Keratinocyte (primary cell): Measurements from ENCODE around the gene SEC14L5. TPM values are rescaled to one million over a fixed set of nuclear protein-coding genes. Genes with fewer than 3 reads are reported as not detected.

Experiments
- DNase-seq: peaks from one replicate; pipeline ENCODE4 v3.0.0-alpha.2; 2011; ENCODE audit warnings: low read depth, missing footprints, low spot score
- FAIRE-seq: peaks from 2 replicates; lab custom pipeline; 2011; peaks lifted over from hg19 to GRCh38; lab: Jason Lieb, UNC
- H2AFZ ChIP-seq: 2 replicates; pipeline ENCODE4 v1.6.0; 2012; ENCODE audit warnings: low read length, control low read depth, inconsistent platforms; ENCODE audit not compliant: control insufficient read depth
- H3K27ac ChIP-seq: 2 replicates; pipeline ENCODE4 v1.5.1; 2011; ENCODE audit warnings: low read length; ENCODE audit not compliant: control insufficient read depth, insufficient read depth
- H3K27me3 ChIP-seq: 3 replicates; pipeline ENCODE4 v1.6.0; 2011; ENCODE audit warnings: low read length; ENCODE audit not compliant: control insufficient read depth, insufficient read depth; ENCODE audit errors: extremely low read depth
- H3K36me3 ChIP-seq, 2 experiments: 2 replicates in 1 of 2; 3 replicates in 1 of 2; pipeline ENCODE4 v1.5.1; 2011; ENCODE audit warnings: low read length in 2 of 2, mild to moderate bottlenecking in 1 of 2; ENCODE audit not compliant: control insufficient read depth in 2 of 2, insufficient read depth in 2 of 2; ENCODE audit errors: extremely low read depth in 1 of 2
- H3K4me1 ChIP-seq: 3 replicates; pipeline ENCODE4 v1.5.1; 2011; ENCODE audit warnings: low read length; ENCODE audit not compliant: control insufficient read depth, insufficient read depth; ENCODE audit errors: extremely low read depth
- H3K4me2 ChIP-seq: 3 replicates; pipeline ENCODE4 v1.6.0; 2011; ENCODE audit warnings: low read depth, low read length; ENCODE audit not compliant: control insufficient read depth, insufficient read depth; ENCODE audit errors: extremely low read depth
- H3K4me3 ChIP-seq, 3 experiments: fragments of 200-600 bp in 1 of 3; sonication (generic) in 1 of 3; 2 replicates in 2 of 3; 3 replicates in 1 of 3; pipeline ENCODE4 v1.5.1; 2011 to 2016; ENCODE audit warnings: low read length in 3 of 3, mild to moderate bottlenecking in 3 of 3, control low read depth in 2 of 3, inconsistent platforms in 1 of 3, low read depth in 1 of 3, mixed read lengths in 1 of 3, mixed run types in 1 of 3, moderate library complexity in 1 of 3; ENCODE audit not compliant: control insufficient read depth in 2 of 3, insufficient read depth in 2 of 3; ENCODE audit errors: extremely low read depth in 1 of 3
- H3K79me2 ChIP-seq: 2 replicates; pipeline ENCODE4 v1.6.0; 2012; ENCODE audit warnings: low read length; ENCODE audit not compliant: control insufficient read depth, insufficient read depth
- H3K9ac ChIP-seq: 3 replicates; pipeline ENCODE4 v1.6.0; 2011; ENCODE audit warnings: low read length; ENCODE audit not compliant: control insufficient read depth, insufficient read depth; ENCODE audit errors: extremely low read depth
- H3K9me1 ChIP-seq: 3 replicates; pipeline ENCODE4 v1.6.0; 2011; ENCODE audit warnings: low read length; ENCODE audit not compliant: control insufficient read depth, insufficient read depth; ENCODE audit errors: extremely low read depth
- H3K9me3 ChIP-seq: 2 replicates; pipeline ENCODE4 v1.5.1; 2012; ENCODE audit warnings: low read depth, low read length; ENCODE audit not compliant: control insufficient read depth
- H4K20me1 ChIP-seq: 3 replicates; pipeline ENCODE4 v1.6.0; 2011; ENCODE audit warnings: low read length; ENCODE audit not compliant: control insufficient read depth, insufficient read depth; ENCODE audit errors: extremely low read depth
- CTCF ChIP-seq, 3 experiments: IDR thresholded peaks in 1 of 3; conservative IDR thresholded peaks in 1 of 3; optimal IDR thresholded peaks in 1 of 3; 2 replicates in 2 of 3; 3 replicates in 1 of 3; pipeline versions ENCODE3 to v1.5.1; 2011; ENCODE audit warnings: low read length in 3 of 3, mild to moderate bottlenecking in 3 of 3, moderate library complexity in 2 of 3, control low read depth in 1 of 3, inconsistent platforms in 1 of 3; ENCODE audit not compliant: insufficient read depth in 2 of 3; ENCODE audit errors: extremely low read depth in 1 of 3
- EZH2 ChIP-seq: IDR thresholded peaks from one replicate; pipeline ENCODE4 v1.6.1; 2012; ENCODE audit warnings: inconsistent platforms, mild to moderate bottlenecking, low read length, moderate library complexity
- dilution Hi-C: fragments of 300-500 bp; cut with MboI; formaldehyde crosslinking; loops from one replicate; pipeline ENCODE4 v1.7.0; 2020; ENCODE audit warnings: low sequenced_read_pairs; ENCODE audit not compliant: extremely low pct_ligation_motif_present
- polyA plus RNA-seq, 5 experiments: library from polyadenylated mRNA; depleted of rRNA in 3 of 5; stranded (reverse) in 3 of 5; stranded (forward) in 1 of 5; unstranded in 1 of 5; fragments of >200 nt; gene quantifications; 1 replicate in 1 of 5; 2 replicates in 3 of 5; 3 replicates in 1 of 5; pipeline versions ENCODE4 v1.2.1 to v1.2.3, GENCODE V29; 2011 to 2012; ENCODE audit warnings: missing spikeins in 2 of 5, low read depth in 1 of 5, low replicate concordance in 1 of 5

SEC14L5 gene
- polyA plus RNA-seq, 1 donor (not counting 4 experiments of a cell fraction or from before 2014, with no cell fraction given), result 0.08 TPM

- TF ChIP-seq CTCF (optimal IDR thresholded peaks at IDR 0.05 in 1 of 3, IDR thresholded peaks at IDR 0.05 in 1 of 3, conservative IDR thresholded peaks at IDR 0.05 in 1 of 3; ENCODE audit: extremely low read depth in 1 of 3, insufficient read depth in 2 of 3, low read length in 3 of 3) (no peak), EZH2 (no peak)
- Histone ChIP-seq H3K9me3 (no peaks in the 10 kb centered on the region), H3K9me1 (no peaks in the 10 kb centered on the region), H3K79me2 (no peaks in the 10 kb centered on the region), H3K27me3 (no peaks in the 10 kb centered on the region), H2AFZ (peak overlapping the region; percentile 96), H3K4me3 (peak overlapping the region; percentile 78 to 88 (median 87)), H4K20me1 (no peaks in the 10 kb centered on the region), H3K4me1 (peaks cover 21% of the 10 kb centered on the region), H3K36me3 (no peaks in the 10 kb centered on the region), H3K9ac (peak overlapping the region; percentile 82), H3K4me2 (peak overlapping the region; percentile 99), H3K27ac (no peak overlapping the region)
- no peak for FAIRE-seq
- no peak for DNase-seq
- dilution Hi-C loops, result no loop called here
Observed at GRCh38 chr16:5032748-5033167, 74.6 kb downstream of the SEC14L5 start.

- peak; percentile 26 for DNase-seq
Observed at GRCh38 chr16:5033256-5034166, 75.4 kb downstream of the SEC14L5 start, which contains the start of gene NAGPA. Gene NAGPA (minus strand): TSS chr16:5033935. CDS start chr16:5033914, 21 bp downstream.

More at GRCh38 chr16:5033256-5034166, 75.4 kb downstream of the SEC14L5 start, which contains the start of gene NAGPA:
- Histone ChIP-seq H3K9me1 (no peaks in the 10 kb centered on the region), H3K9me3 (no peaks in the 10 kb centered on the region), H3K4me3 (peak within 1 kb of the TSS; percentile 78 to 88 (median 87)), H3K4me1 (peaks cover 21% of the 10 kb centered on the region), H3K9ac (peak within 1 kb of the TSS; percentile 82), H2AFZ (peak within 1 kb of the TSS; percentile 96), H3K27ac (peak within 1 kb of the TSS; percentile 62), H3K27me3 (no peaks in the 10 kb centered on the region), H3K36me3 (no peaks in the 10 kb centered on the region), H3K4me2 (peak within 1 kb of the TSS; percentile 99), H4K20me1 (no peaks in the 10 kb centered on the region), H3K79me2 (no peaks in the 10 kb centered on the region)
- TF ChIP-seq CTCF (optimal IDR thresholded peaks at IDR 0.05 in 1 of 3, IDR thresholded peaks at IDR 0.05 in 1 of 3, conservative IDR thresholded peaks at IDR 0.05 in 1 of 3; ENCODE audit: extremely low read depth in 1 of 3, insufficient read depth in 2 of 3, low read length in 3 of 3), result no peak
- no peak for TF ChIP-seq EZH2
- FAIRE-seq, result peak; percentile 82
- dilution Hi-C loops, result no loop called here
